BE2C (cell line): ENCODE measurements around the gene WBP11.
A peak's percentile ranks its signal among the peaks of the same experiment; 100 is the strongest.

ENCODE experiments used
- DNase-seq: peaks from one replicate; pipeline ENCODE4 v3.0.0-alpha.2; 2020
- H3K27me3 ChIP-seq: fragments of 250-450 bp; sonication (Bioruptor Pico); 2 replicates; pipeline ENCODE4 v1.5.1; 2020; ENCODE audit warnings: mild to moderate bottlenecking
- H3K36me3 ChIP-seq: fragments of 250-450 bp; sonication (Bioruptor Pico); 2 replicates; pipeline ENCODE4 v1.5.1; 2020; ENCODE audit warnings: mild to moderate bottlenecking
- H3K4me1 ChIP-seq: fragments of 250-450 bp; sonication (Bioruptor Pico); 2 replicates; pipeline ENCODE4 v1.5.1; 2020
- H3K4me3 ChIP-seq: 2 replicates; pipeline ENCODE4 v1.5.1; 2011; ENCODE audit warnings: low read depth, low read length
- H3K9me3 ChIP-seq: fragments of 250-450 bp; sonication (Bioruptor Pico); 2 replicates; pipeline ENCODE4 v1.5.1; 2020
- CTCF ChIP-seq: IDR thresholded peaks from 2 replicates; pipeline ENCODE4 v1.5.1; 2012; ENCODE audit warnings: mild to moderate bottlenecking, low read depth, low read length

WBP11 gene

GRCh38 chr12:14779834-14780233 is 23.4 kb downstream of the WBP11 start:
- DNase-seq = no peak
- Histone ChIP-seq H3K4me3 (no peak overlapping the region), H3K36me3 (peaks cover 12% of the 10 kb centered on the region), H3K27me3 (no peaks in the 10 kb centered on the region), H3K4me1 (peaks cover 7% of the 10 kb centered on the region), H3K9me3 (no peaks in the 10 kb centered on the region)
- TF ChIP-seq CTCF = no peak

- Histone ChIP-seq H3K4me1 (peaks cover 7% of the 10 kb centered on the region), H3K27me3 (no peaks in the 10 kb centered on the region), H3K9me3 (no peaks in the 10 kb centered on the region), H3K4me3 (no peak overlapping the region), H3K36me3 (no peaks in the 10 kb centered on the region)
- DNase-seq = peak; percentile 54
- no peak for TF ChIP-seq CTCF
Observed at GRCh38 chr12:14777271-14777670, 26.0 kb downstream of the WBP11 start.

GRCh38 chr12:14776236-14776961 is 26.9 kb downstream of the WBP11 start:
- Histone ChIP-seq H3K27me3 (no peaks in the 10 kb centered on the region), H3K9me3 (no peaks in the 10 kb centered on the region), H3K4me3 (peak overlapping the region; percentile 93), H3K36me3 (no peaks in the 10 kb centered on the region), H3K4me1 (peaks cover 7% of the 10 kb centered on the region)
- DNase-seq = no peak
- TF ChIP-seq CTCF = peak; percentile 26; the same call in 1 of the 2 replicates

GRCh38 chr12:14775636-14775980 is 27.7 kb downstream of the WBP11 start:
- H3K27me3 ChIP-seq = no peaks in the 10 kb centered on the region
- H3K4me3 ChIP-seq = peak overlapping the region; percentile 93
- H3K9me3 ChIP-seq = no peaks in the 10 kb centered on the region
- H3K4me1 ChIP-seq = peaks cover 7% of the 10 kb centered on the region
- DNase-seq = no peak
- TF ChIP-seq CTCF = no peak
- H3K36me3 ChIP-seq = no peaks in the 10 kb centered on the region

GRCh38 chr12:14774906-14775635 is 28.2 kb downstream of the WBP11 start:
- H3K27me3 ChIP-seq = no peaks in the 10 kb centered on the region
- peak; percentile 38 for DNase-seq
- no peaks in the 10 kb centered on the region for H3K36me3 ChIP-seq
- H3K4me1 ChIP-seq = peaks cover 7% of the 10 kb centered on the region
- H3K4me3 ChIP-seq = peak overlapping the region; percentile 93
- TF ChIP-seq CTCF = no peak
- no peaks in the 10 kb centered on the region for H3K9me3 ChIP-seq
